ENCODE measurements around the gene PNPT1. TPM values are rescaled to one million over a fixed set of nuclear protein-coding genes. Genes with fewer than 3 reads are reported as not detected.

PNPT1 gene
- total and polyA plus RNA-seq, 9 of the 15 experiments (the other 6 are each of a cell fraction or from before 2014, with no cell fraction given): 46.5 to 104 (median 62.7) TPM

GRCh38 chr2:55620123-55620779 lies 73.4 kb downstream of the PNPT1 start (continued):
- TF ChIP-seq RAD21 (CRISPR knock-in tag; conservative IDR thresholded peaks at IDR 0.05 in 1 of 2, IDR thresholded peaks at IDR 0.05 in 1 of 2): peak in 1 of 2 experiments; percentile 43; a peak in 1 of 4 replicates
- TF ChIP-seq CTCFL (IDR thresholded peaks at IDR 0.05; ENCODE audit: borderline replicate concordance, insufficient read depth, low read depth, low read length, poor library complexity, severe bottlenecking): no peak
- TF ChIP-seq TAF1 (IDR thresholded peaks at IDR 0.05; ENCODE audit: control insufficient read depth, extremely low read depth, insufficient read depth, low read length, severe bottlenecking): no peak
- peak; percentile 95 for TF ChIP-seq PKNOX1 (IDR thresholded peaks at IDR 0.05)
- no peak for TF ChIP-seq ZBTB33 (CRISPR knock-in tag; IDR thresholded peaks at IDR 0.05)
- TF ChIP-seq SRSF1 (IDR thresholded peaks at IDR 0.05; ENCODE audit: low read depth, low read length): no peak
- no peak for TF ChIP-seq ZNF134 (CRISPR knock-in tag; conservative IDR thresholded peaks at IDR 0.05)
- TF ChIP-seq SOX6 (IDR thresholded peaks at IDR 0.05): no peak
- TF ChIP-seq HCFC1 (IDR thresholded peaks at IDR 0.05; ENCODE audit: low read depth, low read length): no peak
- no peak for TF ChIP-seq ZNF165 (CRISPR knock-in tag; IDR thresholded peaks at IDR 0.05; ENCODE audit: borderline replicate concordance)
- no peak for TF ChIP-seq NCOR1 (IDR thresholded peaks at IDR 0.05)
- TF ChIP-seq FOXJ2 (tag; IDR thresholded peaks at IDR 0.05): no peak
- TF ChIP-seq AFF4 (CRISPR knock-in tag; IDR thresholded peaks at IDR 0.05): no peak
- TF ChIP-seq C11orf30 (IDR thresholded peaks at IDR 0.05; ENCODE audit: low read depth): peak; percentile 57
- no peak for TF ChIP-seq HNRNPK (IDR thresholded peaks at IDR 0.05; ENCODE audit: low read depth, low read length, poor library complexity, severe bottlenecking)
- TF ChIP-seq CEBPB (tag; IDR thresholded peaks at IDR 0.05): no peak
- TF ChIP-seq FUS (optimal IDR thresholded peaks at IDR 0.05; ENCODE audit: low read depth, low read length): no peak

All from K562 (cell line).